GM10847 (cell line): Measurements from ENCODE around the gene CALHM5.

Experiments
- POLR2A ChIP-seq: IDR thresholded peaks from 2 replicates; pipeline ENCODE4 v1.6.1; 2011; ENCODE audit not compliant: insufficient read length; ENCODE audit errors: extremely low read depth

The CALHM5 gene

GRCh38 chr6:116528780-116529179 is 17.3 kb downstream of the CALHM5 start:
- no peak for TF ChIP-seq POLR2A

- no peak for TF ChIP-seq POLR2A
These were observed 18.2 kb downstream of the CALHM5 start for GRCh38 chr6:116529466-116530290.

GRCh38 chr6:116530436-116530835 is 19.0 kb downstream of the CALHM5 start:
- no peak for TF ChIP-seq POLR2A

- no peak for TF ChIP-seq POLR2A
These were observed 20.5 kb downstream of the CALHM5 start for GRCh38 chr6:116531675-116532570.

GRCh38 chr6:116533233-116533957 is 22.0 kb downstream of the CALHM5 start:
- TF ChIP-seq POLR2A, result no peak

- no peak for TF ChIP-seq POLR2A
These were observed 23.7 kb downstream of the CALHM5 start for GRCh38 chr6:116535109-116535508.

GRCh38 chr6:116536216-116536621 is 24.8 kb downstream of the CALHM5 start:
- TF ChIP-seq POLR2A, result no peak

- no peak for TF ChIP-seq POLR2A
These were observed 31.0 kb downstream of the CALHM5 start for GRCh38 chr6:116542426-116542825.

- no peak for TF ChIP-seq POLR2A
These were observed 31.7 kb downstream of the CALHM5 start for GRCh38 chr6:116543149-116543548.

GRCh38 chr6:116545651-116546050 is 34.2 kb downstream of the CALHM5 start, which contains the start of gene TRAPPC3L:
Gene TRAPPC3L (minus strand): TSS chr6:116545684. CDS start chr6:116545514, 170 bp downstream.
- TF ChIP-seq POLR2A, result no peak

GRCh38 chr6:116547358-116547757 is 35.9 kb downstream of the CALHM5 start:
- TF ChIP-seq POLR2A, result no peak

GRCh38 chr6:116550796-116551195 is 39.4 kb downstream of the CALHM5 start:
- TF ChIP-seq POLR2A, result no peak

- TF ChIP-seq POLR2A, result no peak
These were observed 42.0 kb downstream of the CALHM5 start, which contains the start of gene CALHM4 for GRCh38 chr6:116553451-116553850. Gene CALHM4 (plus strand): TSS chr6:116553751. CDS start chr6:116553794, 43 bp downstream.

GRCh38 chr6:116556065-116556464 is 44.6 kb downstream of the CALHM5 start:
- TF ChIP-seq POLR2A, result no peak

GRCh38 chr6:116556814-116557415 is 45.5 kb downstream of the CALHM5 start:
- TF ChIP-seq POLR2A, result no peak
